HG03558 (cell line): Measurements from ENCODE around the gene SF3A2.
"Not testable (repeated sequence)": the region's sequence is repeated elsewhere in the genome, so short reads cannot be mapped to it uniquely, and the experiment has no call there.

Experiments used
- ATAC-seq: cut with Tn5 transposase; IDR thresholded peaks from one replicate; pipeline ENCODE4 v1.9.1; 2021; ENCODE audit warnings: moderate number of reproducible peaks; ENCODE audit not compliant: unreplicated experiment; ENCODE audit errors: extremely low read depth

SF3A2 gene

DNA sequence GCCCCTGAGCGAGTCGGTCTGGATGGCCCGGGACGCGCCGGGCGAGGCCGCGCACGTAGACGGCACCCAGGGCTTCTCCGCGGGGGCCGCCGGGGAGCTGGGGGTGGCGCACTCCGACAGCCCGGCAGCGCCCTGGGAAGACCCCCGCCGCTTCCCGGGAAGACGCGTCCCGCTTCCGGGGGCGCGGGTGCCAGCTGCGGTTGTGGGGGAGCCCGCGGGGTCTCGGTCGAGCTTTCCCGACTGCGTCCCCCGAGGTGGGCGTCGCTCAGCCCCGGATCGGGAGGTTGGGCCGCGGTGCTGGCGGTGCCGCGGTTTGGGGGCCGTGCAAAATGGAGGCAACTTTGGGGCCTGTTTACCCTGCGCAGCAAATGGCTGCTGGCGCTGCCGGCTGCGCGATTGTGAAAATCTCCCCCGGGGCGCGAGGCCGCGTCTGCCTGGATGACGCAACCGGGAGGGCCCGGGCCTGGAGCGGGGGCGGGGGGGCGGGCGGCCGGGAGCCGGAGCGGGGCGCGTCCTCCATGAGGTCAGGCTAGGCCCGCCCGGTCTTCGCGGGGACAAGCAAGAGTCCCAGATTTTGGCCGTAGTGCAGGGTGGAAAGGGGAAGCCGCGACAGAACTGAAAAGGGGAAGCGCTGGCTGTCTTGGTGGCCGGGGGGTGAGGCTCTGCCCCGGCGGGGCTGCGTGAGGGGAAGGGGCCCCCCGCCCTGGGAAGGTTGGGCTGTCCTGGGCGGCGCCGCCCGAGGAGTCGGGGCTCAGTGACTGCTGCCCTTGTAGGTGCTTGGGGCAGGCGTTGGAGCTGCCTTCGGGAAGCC, 34.0 kb downstream of the SF3A2 start:
- ATAC-seq, result no peak

DNA sequence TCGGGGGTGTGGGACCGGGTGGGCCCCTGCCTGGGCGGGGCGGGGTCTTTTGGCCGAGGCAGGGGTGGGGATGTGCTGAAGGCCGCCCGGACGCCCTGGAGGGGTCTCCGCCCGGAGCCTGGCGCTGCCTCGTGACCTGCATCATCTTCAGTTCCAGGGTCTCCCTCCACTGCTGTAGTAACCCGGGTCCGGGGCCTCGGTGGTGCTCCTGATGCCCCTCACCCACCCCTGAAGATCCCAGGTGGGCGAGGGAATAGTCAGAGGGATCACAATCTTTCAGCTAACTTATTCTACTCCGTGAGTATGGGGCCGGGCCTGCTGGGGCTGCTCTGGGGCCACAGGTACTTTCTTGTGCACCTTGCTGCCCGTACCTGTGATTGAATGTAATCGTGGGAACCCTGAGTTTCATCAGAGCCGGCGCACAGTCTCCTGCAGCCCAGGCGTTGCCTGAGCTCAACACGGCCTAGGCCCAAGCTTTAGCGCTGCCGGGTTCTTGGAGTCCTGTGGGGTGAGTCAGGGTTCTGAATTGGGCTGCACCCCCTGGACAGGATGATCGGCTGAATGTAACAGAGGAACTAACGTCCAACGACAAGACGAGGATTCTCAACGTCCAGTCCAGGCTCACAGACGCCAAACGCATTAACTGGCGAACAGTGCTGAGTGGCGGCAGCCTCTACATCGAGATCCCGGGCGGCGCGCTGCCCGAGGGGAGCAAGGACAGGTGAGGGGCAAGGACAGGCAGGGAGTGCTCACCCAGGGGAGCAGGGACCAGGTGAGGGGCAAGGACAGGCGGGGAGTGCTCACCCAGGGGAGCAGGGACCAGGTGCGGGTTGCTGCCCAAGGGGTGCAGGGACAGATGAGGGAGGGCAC, 34.8 kb downstream of the SF3A2 start:
- no peak for ATAC-seq

DNA sequence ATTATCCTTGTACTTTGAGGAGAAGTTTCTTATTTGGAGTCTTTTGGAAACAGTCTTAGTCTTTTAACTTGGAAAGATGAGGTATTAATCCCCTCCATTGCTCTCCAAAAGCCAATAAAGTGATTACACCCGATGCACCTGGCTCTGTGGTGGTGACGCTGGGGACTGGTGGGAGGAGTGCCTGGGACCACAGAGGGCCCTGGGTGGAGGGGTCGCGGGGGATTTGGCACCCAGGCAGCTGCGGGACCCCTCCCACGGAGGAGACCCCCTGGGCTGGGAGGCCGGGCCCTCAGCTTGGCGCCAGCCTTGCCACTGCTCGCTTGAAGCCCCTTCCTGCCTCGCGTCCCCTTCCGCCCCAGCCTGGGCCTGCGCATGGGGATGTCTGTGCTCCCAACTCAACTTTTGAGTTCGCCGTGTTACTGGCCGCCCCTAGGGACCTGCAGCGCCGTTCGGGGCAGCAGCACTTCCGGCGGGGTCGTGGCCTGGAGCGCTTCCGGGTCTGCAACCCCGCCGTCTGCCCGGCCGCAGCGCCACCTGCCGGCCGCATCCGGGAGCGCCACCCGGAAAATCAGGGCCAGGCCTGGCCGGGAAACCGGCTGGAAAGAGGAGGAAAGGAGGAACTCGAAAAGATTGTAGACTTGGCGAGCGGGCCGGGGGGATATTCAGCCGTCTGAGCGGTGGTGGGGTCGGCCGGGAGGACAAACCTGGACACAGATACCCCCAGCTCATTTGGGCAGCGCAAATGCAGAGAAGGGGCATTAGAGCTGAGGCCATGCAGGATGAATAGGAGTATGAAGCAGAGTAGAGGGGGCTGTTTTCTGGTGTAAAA, 36.9 kb downstream of the SF3A2 start:
- no peak for ATAC-seq

DNA sequence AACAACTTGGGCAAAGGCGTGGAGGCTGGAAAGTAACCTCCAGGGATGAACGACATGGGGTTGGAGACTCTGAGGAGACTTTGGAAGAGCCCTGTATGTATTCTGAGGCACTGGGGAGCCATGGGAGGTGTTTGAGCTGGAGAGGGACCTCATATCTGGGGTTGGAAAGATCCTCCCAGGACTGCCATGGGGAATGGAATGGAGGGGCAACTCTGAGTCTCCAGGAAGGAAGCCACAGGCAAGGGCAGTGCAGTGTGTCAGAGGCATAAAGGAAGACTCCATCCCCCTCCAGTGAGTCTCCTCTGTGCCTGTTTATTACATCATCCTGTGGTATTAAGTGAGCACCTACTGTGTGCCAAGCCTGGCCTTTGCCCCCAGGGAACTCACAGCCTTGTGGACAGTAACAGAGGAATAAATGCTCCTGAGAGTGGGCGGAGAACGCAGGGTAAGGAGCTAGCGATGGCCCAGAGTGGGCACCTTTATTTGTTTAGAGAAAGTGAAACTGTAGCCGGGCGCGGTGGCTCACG, 37.6 kb downstream of the SF3A2 start:
- no peak for ATAC-seq

DNA sequence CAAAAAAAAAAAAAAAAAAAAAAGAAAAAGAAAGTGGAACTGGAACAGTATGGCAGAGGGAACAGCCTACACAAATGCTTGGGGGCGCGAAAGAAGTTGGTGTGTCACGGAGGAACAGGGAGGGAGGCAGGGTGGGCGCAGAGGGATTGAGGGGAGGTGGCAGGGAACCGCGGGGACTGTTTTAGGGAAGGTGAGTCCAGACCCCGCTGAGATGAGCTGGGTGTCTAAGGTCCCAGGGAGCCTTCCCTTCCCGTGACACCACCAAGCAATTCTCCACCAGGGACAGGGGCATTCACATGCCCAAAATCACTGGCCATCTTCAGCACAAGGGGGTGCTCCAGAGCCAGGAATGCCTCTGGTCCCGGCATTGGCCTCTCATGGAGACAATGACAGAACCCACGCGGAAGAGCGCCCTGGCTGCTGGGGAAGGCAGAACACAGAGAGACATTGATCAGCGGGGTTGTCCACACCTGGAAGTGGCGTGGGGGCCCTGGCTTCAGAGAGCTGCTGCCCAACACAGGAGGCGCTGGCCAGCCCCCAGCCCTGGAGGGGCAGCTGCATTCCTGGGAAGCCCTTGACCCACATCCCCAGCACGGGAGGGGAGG, 38.4 kb downstream of the SF3A2 start:
- no peak for ATAC-seq

DNA sequence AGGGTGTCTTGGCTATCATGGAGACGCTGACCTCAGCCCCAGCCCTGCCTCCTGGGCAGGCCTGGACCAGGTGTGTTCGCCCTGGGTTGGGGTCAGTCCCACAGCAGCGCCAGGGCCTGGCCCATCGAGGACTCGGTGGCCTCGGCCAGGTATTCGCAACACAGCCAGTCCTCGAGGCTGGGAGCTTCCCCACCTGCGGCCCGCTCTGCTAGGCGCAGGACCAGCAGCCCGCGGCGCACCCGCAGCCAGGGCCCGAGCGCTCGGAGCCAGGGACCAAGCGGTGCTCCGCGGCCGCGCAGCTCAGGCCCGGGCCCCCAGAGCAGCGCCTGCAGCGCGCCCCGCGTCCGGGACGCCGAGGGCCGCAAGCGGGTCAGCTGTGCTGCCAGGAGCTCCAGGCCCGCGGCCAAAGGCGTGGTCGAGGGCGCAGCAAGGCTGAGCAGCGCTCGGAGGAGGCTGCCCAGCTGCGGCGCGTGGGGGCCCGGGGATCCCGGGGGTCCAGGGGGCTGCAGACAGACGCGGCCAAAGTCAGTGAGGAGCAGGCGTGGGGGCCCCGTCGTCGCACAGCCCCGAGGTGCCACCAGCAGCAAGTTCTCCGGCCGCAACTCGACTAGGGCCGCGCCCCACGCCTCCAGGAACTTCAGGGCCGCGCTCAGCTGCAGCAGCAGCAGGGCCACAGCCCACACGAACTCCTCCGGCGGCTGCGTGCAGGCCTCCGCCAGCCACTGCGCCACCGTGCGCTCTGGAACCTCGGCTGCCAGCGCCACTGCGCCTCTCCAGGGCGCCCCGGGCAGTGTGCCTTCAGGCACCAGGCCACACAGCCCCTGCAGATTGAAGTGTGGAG, 39.2 kb downstream of the SF3A2 start:
- ATAC-seq, result no peak

DNA sequence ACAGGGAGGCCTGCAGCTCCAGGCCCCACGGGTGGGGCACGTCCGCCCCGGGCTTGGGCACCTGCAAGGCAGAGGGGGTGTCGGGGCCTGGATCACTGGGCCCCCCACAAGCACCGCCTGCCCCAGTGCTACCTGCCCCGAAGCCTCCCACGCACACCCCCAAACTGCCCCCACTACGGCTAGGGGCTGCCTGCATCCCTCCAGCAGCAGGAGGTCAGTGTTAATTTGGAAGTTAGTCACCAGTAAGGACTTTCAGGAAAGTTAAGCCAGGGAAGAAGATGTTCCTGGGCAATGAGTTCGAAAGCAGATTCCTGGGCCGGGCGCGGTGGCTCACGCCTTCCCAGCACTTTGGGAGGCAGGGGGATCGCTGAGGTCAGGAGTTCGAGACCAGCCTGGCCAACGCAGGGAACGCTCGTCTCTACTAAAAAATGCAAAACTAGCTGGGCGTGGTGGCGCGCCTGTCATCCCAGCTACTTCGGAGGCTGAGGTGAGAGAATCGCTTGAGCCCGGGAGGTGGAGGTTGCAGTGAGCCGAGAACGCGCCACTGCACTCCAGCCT, 39.9 kb downstream of the SF3A2 start:
- no peak for ATAC-seq

DNA sequence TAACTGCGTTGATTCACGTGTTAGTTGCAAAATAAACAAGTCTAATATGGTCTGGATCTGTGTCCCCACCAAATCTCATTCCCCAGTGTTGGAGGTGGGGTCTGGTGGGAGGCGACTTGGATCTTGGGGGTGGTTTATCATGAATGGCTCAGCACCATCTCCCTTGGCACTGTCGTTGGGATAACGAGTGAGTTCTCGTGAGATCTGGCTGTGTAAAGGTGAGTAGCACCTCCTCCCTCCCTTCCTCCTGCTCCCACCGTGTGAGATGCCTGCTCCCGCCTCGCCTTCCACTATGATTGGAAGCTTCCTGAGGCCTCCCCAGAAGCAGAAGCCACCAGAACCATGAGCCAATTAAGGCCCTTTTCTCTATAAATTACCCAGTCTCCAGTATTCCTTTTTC, 40.5 kb downstream of the SF3A2 start:
- ATAC-seq, result no peak

DNA sequence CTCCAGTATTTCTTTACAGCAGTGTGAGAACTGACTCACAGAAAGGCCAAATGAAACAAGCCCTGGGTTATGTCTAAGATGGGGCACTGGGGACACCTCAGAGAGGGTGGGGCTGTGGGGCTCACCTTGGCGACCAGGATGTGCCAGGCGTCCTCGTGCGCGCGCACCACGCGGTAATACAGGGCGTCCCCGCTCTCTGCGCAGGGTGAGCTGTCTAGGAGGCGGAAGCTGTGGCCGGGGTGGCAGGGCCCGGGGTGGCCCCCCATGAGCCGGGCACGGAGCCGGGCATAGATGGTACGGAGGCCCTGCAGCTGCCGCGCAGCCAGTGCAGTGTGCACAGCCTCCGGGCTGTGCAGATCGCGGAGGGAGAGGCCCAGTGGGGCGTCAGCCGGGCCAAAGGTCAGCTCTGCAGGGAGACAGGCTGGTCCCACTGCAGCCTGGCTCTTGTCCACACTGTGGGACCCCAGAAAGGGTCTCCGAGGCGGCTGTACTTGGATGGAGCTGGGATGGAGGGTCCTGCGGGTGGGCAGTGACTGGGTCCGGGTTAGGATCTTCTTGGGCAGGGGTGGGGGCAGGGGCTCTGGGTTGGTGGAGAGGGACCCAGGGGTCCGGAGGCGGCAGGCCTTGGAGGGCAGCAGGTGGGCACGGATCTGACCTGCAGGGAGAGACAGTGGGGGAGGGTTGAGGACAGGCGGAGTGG, 42.0 kb downstream of the SF3A2 start:
- ATAC-seq, result no peak

DNA sequence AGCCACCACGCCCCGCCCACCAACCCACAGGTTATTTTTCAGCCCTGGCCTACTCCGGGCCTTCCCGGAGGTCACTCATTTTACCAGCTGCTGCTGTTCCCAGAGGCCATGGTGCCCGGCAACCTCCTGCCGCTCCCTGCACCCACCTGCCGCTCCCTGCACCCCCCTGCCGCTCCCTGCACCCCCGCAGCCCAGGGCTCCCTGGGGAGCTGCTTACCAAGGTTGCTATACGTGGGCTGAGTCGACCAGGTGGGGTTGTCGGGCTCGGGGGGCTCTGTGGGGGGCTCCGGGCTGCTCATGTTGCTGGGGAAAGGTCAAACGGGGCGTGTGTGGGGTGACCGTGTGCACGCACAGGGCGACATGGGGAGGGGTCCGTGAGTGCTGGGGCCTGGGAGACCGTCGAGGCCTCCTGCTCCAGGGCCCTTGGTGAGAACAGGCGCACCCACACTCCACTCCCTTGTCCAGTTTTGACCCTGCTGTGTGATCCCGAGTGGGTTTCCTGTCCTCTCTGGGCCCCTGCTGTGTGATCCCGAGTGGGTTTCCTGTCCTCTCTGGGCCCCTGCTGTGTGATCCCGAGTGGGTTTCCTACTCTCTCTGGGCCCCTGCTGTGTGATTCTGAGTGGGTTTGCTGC, 44.1 kb downstream of the SF3A2 start:
- no peak for ATAC-seq

DNA sequence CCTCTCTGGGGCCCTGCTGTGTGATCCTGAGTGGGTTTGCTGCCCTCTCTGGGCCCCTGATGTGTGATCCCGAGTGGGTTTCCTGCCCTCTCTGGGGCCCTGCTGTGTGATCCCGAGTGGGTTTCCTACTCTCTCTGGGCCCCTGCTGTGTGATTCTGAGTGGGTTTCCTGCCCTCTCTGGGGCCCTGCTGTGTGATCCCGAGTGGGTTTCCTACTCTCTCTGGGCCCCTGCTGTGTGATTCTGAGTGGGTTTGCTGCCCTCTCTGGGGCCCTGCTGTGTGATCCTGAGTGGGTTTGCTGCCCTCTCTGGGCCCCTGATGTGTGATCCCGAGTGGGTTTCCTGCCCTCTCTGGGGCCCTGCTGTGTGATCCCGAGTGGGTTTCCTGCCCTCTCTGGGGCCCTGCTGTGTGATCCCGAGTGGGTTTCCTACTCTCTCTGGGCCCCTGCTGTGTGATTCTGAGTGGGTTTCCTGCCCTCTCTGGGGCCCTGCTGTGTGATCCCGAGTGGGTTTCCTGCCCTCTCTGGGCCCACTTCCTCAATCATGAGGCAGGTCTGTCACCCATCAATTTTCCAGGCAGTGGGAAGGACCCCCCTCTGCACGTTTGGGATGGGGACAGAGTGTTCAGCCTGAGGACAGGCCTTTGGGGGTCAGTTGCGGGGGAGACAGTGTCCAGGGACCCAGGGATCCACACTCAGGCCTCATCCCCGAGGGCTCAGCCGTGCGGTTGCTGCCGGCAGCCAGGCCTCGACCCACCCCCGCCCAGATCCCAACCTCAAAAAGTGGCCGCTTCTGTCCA, 44.8 kb downstream of the SF3A2 start:
- not testable (repeated sequence) for ATAC-seq

DNA sequence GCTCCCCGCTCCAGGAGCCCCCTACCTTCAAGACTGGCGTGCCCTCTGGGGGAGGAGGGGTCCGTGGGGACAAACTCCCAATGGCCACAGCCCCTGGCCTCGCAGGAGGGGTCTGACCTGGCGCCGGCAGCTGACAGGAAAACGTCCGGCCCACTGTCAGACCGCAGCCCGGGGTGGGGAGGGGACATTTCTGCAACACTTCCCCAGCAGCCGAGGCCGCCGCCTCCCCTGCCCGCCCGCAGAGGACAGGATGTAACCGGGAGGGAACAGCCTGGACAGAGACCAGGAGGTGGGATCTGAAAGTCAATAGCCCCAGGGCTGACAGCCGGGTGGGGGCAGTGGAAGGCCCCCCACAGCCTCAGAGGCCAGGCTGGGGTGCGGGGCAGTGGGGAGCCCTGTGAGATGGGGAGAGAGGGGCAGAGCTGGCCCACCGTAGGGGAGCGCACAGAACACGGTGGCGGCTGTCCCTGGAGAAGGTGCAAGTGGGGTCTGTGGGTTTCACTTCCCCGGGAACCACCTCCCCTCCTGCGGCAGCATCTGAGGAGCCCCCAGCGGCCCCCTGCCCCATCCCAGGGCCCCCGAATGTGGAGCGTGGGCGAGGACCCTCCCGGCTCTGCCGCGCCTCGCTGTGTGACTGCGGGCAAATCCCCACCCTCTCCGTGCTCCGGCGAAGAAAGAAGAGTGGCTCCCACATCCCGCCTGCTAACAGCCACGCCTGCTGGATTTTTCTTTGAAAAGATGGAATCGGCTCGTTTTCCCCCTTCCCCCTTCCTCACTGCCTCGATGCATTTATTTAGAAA, 45.6 kb downstream of the SF3A2 start, which contains the start of gene PEAK3:
Gene PEAK3 (minus strand): TSS at position 114 of the 800 bp plus-strand sequence. CDS start 1,244 bp downstream, outside the sequence.
- no peak for ATAC-seq

DNA sequence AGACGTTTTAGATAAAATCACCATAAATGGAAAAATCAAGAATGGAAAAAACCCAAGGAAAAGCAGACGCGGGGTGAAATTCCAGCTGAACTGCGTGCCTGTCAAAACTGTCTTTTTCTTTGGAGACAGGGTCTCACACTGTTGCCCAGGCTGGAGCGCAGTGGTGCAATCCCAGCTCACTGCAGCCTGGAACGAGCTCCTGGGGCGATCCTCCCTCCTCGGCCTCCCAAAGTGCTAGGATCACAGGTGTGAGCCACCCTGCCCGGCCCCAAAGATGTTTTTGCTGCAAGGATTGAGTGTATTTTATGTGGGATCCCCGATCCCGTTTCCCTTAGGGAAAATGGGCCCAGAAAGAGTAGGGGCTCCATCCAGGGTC, 46.2 kb downstream of the SF3A2 start:
- no peak for ATAC-seq

DNA sequence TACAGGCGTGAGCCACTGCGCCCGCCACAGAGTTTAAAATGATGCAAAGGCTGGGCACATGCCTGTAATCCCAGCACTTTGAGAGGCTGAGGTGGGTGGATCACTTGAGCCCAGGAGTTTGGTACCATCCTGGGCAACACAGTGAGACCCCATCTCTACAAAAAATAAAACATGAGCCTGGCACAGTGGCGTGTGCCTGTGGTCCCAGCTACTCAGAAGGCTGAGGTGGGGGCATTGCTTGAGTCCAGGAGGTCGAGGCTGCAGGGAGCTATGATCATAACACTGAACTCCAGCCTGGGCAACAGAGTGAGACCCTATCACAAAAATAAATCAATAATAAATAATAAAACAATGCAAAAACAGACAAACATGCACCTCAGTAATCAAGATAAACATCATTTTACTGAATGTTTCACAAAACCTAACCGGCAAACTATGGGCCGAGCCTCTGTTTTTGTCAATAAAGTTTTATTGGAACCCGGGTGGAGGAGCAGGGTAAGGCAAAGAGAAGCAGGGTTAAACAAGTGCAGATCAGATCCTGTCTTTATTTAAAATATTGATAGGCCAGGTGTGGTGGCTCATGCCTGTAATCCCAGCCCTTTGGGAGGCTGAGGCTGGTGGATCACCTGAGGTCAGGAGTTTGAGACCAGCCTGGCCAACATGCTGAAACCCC, 47.3 kb downstream of the SF3A2 start:
- ATAC-seq, result no peak

DNA sequence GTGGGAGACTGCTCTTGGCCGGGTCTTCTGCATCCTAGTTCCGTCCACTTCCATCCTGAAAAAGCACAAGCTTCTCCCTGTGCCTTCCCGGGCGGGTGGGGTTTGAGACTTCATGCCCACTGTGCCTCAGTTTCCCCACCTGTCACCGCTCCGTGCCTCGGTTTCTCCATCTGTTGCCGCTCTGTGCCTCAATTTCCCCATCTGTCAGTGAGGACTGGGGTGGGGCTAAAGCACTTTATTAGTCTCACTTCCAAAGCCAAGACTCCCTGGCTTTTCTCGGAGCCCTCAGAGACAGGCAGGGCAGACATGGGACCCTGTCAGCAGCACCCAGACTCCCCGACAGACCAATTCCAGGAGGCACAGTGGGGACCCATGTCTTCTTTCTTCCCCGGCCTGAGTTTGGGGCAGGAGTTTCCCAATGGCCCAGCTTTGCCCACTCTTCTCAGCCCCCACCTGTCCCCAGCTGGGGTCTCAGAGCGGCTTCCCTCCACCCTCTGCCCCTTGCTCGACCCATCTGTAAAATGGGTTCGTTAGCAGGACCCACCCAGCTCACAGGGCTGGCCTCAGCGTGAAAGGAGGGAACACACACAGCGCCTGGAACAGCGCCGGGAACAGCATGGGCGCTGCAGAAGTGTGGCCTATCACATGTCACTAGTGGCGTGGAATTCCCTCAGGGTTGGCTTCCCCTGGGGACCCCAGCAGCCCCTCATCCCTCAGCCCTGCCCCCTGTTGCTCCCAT, 49.9 kb downstream of the SF3A2 start:
- no peak for ATAC-seq
